Esophagus squamous epithelium (tissue), 5 donors: ENCODE results near the gene ARHGAP32. TPM values are rescaled to one million over a fixed set of nuclear protein-coding genes. Genes with fewer than 3 reads are reported as not detected.
A peak's percentile ranks its signal among the peaks of the same experiment; 100 is the strongest.

Source experiments
- DNase-seq: peaks from one replicate; lab custom pipeline; 2025; lab: John Stamatoyannopoulos, UW
- H3K27ac ChIP-seq, 4 donors: fragments of 200-600 bp; sonication (generic); one replicate each; pipeline ENCODE4 v1.5.1; 2016 to 2019; ENCODE audit warnings: mild to moderate bottlenecking in 1 of 4
- H3K27me3 ChIP-seq, 4 donors: fragments of 200-600 bp; sonication (generic); 1 replicate in 3 of 4; 2 replicates in 1 of 4; pipeline versions ENCODE4 v1.5.1 to v1.6.0; 2017 to 2021; ENCODE audit warnings: antibody characterized with exemption in 1 of 4
- H3K36me3 ChIP-seq, 3 donors: fragments of 200-600 bp; sonication (generic); one replicate each; pipeline ENCODE4 v1.5.1; 2016 to 2019
- H3K4me1 ChIP-seq, 3 donors: fragments of 200-600 bp; sonication (generic); one replicate each; pipeline ENCODE4 v1.5.1; 2017 to 2019
- H3K4me3 ChIP-seq, 4 donors: fragments of 200-600 bp; sonication (generic); 1 replicate in 3 of 4; 2 replicates in 1 of 4; pipeline ENCODE4 v1.5.1; 2016 to 2019; ENCODE audit warnings: mild to moderate bottlenecking in 2 of 4, moderate library complexity in 1 of 4
- H3K9me3 ChIP-seq, 3 donors: fragments of 200-600 bp; sonication (generic); one replicate each; pipeline ENCODE4 v1.5.1; 2016 to 2019
- CTCF ChIP-seq, 6 experiments: fragments of 450-650 bp in 4 of 6; fragments of 200-600 bp in 2 of 6; sonication (generic) in 2 of 6; IDR thresholded peaks; one replicate each; pipeline ENCODE4 v1.5.1; 2016 to 2019; ENCODE audit warnings: antibody characterized with exemption in 6 of 6, mild to moderate bottlenecking in 4 of 6, moderate library complexity in 4 of 6
- POLR2A ChIP-seq, 4 donors: fragments of 450-650 bp; IDR thresholded peaks; one replicate each; pipeline ENCODE4 v1.6.1; 2017; ENCODE audit warnings: antibody characterized with exemption in 4 of 4, mild to moderate bottlenecking in 4 of 4, moderate library complexity in 3 of 4
- WGBS, 2 donors: methylation state at CpG; one replicate each; pipeline ENCODE4 v1.1.5; 2018; 5-methylcytosine and 5-hydroxymethylcytosine counted together
- intact Hi-C: fragments of 100-400 bp; cut with DNase I; formaldehyde crosslinking; loops from one replicate; pipeline ENCODE4 v1.15.0; 2022
- total RNA-seq, 4 donors: library from RNA; depleted of rRNA; stranded (reverse); fragments of >200 nt; gene quantifications; one replicate each; pipeline ENCODE4 v1.1.0, GENCODE V29; 2016
- donor health status: DM: yes; HTN: yes; CAD: no.

Gene ARHGAP32
- total RNA-seq, 4 donors from 2014 or later = 33.5 to 73.6 (median 61.0) TPM

- Histone ChIP-seq H3K4me1 (peaks cover 0 to 5% (median 0%) of the 10 kb centered on the region in 3 donors), H3K9me3 (no peaks in the 10 kb centered on the region), H3K27ac (no peak overlapping the region), H3K36me3 (no peaks in the 10 kb centered on the region), H3K4me3 (no peak overlapping the region), H3K27me3 (peaks cover 0 to 5% (median 0%) of the 10 kb centered on the region in 4 donors)
- DNase-seq = no peak
- intact Hi-C loops = no loop called here
- 52 to 58% methylated on average over 3 of the region's 3 CpGs for WGBS, 2 donors
- TF ChIP-seq CTCF (IDR thresholded peaks at IDR 0.05) (peak in 1 of 6 experiments; percentile 8), POLR2A (IDR thresholded peaks at IDR 0.05) (no peak)
Observed at GRCh38 chr11:128948583-128948982, 243.5 kb downstream of the ARHGAP32 start.

GRCh38 chr11:128947773-128948172, 244.4 kb downstream of the ARHGAP32 start:
- Histone ChIP-seq H3K36me3 (no peaks in the 10 kb centered on the region), H3K4me3 (no peak overlapping the region), H3K4me1 (peaks cover 0 to 13% (median 3%) of the 10 kb centered on the region in 3 donors), H3K27me3 (peaks cover 0 to 5% (median 0%) of the 10 kb centered on the region in 4 donors), H3K9me3 (no peaks in the 10 kb centered on the region), H3K27ac (no peak overlapping the region)
- intact Hi-C loops = no loop called here
- DNase-seq = no peak
- TF ChIP-seq CTCF (IDR thresholded peaks at IDR 0.05) (no peak), POLR2A (IDR thresholded peaks at IDR 0.05) (no peak)
- 67 to 82% methylated on average over 2 of the region's 2 CpGs for WGBS, 2 donors

GRCh38 chr11:128946648-128947047, 245.5 kb downstream of the ARHGAP32 start:
- WGBS, 2 donors = 78 to 88% methylated on average over 2 of the region's 2 CpGs
- Histone ChIP-seq H3K4me3 (no peak overlapping the region), H3K4me1 (peaks cover 0 to 25% (median 4%) of the 10 kb centered on the region in 3 donors), H3K9me3 (no peaks in the 10 kb centered on the region), H3K27ac (no peak overlapping the region), H3K27me3 (peaks cover 0 to 5% (median 0%) of the 10 kb centered on the region in 4 donors), H3K36me3 (no peaks in the 10 kb centered on the region)
- DNase-seq = no peak
- intact Hi-C loops = no loop called here
- TF ChIP-seq POLR2A (IDR thresholded peaks at IDR 0.05) = no peak
- no peak for TF ChIP-seq CTCF (IDR thresholded peaks at IDR 0.05)

- Histone ChIP-seq H3K36me3 (no peaks in the 10 kb centered on the region), H3K27ac (peak overlapping the region in 3 of 4 donors; percentile 78 to 92 (median 88)), H3K9me3 (no peaks in the 10 kb centered on the region), H3K27me3 (peaks cover 0 to 3% (median 0%) of the 10 kb centered on the region in 4 donors), H3K4me3 (no peak overlapping the region), H3K4me1 (peaks cover 5 to 53% (median 15%) of the 10 kb centered on the region in 3 donors)
- DNase-seq = no peak
- TF ChIP-seq POLR2A (IDR thresholded peaks at IDR 0.05) (no peak), CTCF (IDR thresholded peaks at IDR 0.05) (no peak)
- 51 to 58% methylated on average over 15 to 16 of the region's 16 CpGs for WGBS, 2 donors
- intact Hi-C loops = no loop called here
Observed at GRCh38 chr11:128943428-128943976, 248.6 kb downstream of the ARHGAP32 start.

GRCh38 chr11:128942817-128943427, 249.2 kb downstream of the ARHGAP32 start, which contains the start of gene TP53AIP1:
Gene TP53AIP1, minus strand, starts transcription at chr11:128942871. Its CDS starts 5,053 bp downstream, at chr11:128937818.
- Histone ChIP-seq H3K27ac (peak within 1 kb of the TSS; percentile 78 to 92 (median 86)), H3K27me3 (peaks cover 0 to 3% (median 0%) of the 10 kb centered on the region in 4 donors), H3K4me1 (peaks cover 5 to 59% (median 15%) of the 10 kb centered on the region in 3 donors), H3K4me3 (peak within 1 kb of the TSS; percentile 20 to 60 (median 42)), H3K36me3 (no peaks in the 10 kb centered on the region), H3K9me3 (no peaks in the 10 kb centered on the region)
- TF ChIP-seq CTCF (IDR thresholded peaks at IDR 0.05) = no peak
- TF ChIP-seq POLR2A (IDR thresholded peaks at IDR 0.05) = no peak
- WGBS, 2 donors = 27 to 55% methylated on average over 6 to 13 of the region's 21 CpGs
- DNase-seq = no peak
- intact Hi-C loops = no loop called here
